ENCODE data around the gene PARP16.

DNA sequence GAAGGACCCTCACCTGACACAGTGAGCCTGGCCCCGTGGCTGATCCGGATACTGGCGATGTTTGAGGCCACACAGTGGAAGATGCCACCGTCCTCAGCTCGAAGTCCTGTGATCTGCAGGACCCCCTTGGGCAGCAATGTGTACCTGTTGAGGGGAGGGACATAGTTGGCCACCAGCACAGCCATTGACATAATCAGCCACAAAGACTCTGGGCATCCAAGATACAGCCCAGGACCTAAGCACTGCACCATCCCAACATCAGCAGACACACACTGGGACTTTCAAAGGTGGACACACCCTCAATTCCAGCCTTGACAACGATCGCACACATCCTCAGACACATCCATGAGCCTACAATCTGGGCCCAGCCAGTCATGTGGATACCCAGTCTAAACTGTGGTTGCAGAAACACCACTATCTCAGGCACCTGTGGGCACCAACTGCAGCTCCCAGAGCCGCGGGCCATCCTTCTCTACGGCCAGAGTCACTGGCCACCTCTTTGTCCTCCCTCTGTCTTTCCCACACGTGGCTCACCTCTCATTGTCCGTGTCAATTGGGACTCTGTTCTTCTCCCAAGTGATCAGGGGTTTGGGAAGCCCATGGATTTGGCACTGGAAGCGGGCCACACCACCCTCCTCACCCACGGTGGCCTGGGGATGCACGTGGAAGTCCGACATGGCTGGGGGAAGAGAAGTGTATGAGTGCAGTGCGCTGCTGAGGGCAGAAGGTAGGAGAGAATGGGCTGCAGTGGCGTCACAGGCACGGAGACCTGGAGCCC lies 48.8 kb upstream of the PARP16 start:
- TF ChIP-seq CTCF (IDR thresholded peaks at IDR 0.05 in 4 of 5, conservative IDR thresholded peaks at IDR 0.05 in 1 of 5): no peak
- no peak for TF ChIP-seq POLR2A (IDR thresholded peaks at IDR 0.05)
